Astrocyte of the cerebellum (primary cell): ENCODE data around the gene PNPLA2.

ENCODE experiments used
- DNase-seq: peaks from one replicate; pipeline ENCODE4 v3.0.0-alpha.2; 2011; ENCODE audit warnings: low read depth
- H3K4me3 ChIP-seq: 2 replicates; pipeline ENCODE4 v1.5.1; 2011; ENCODE audit warnings: mild to moderate bottlenecking, low read depth, low read length, moderate library complexity
- CTCF ChIP-seq: IDR thresholded peaks from 2 replicates; pipeline ENCODE4 v1.5.1; 2012; ENCODE audit warnings: low read length, low read depth, moderate library complexity, mild to moderate bottlenecking; ENCODE audit errors: missing control alignments
- in situ Hi-C: cut with HindIII; loops from 2 replicates; pipeline ENCODE4 v1.10.0; 2017; ENCODE audit warnings: low sequenced_read_pairs

The PNPLA2 gene

GRCh38 chr11:804599-804964, 14.1 kb upstream of the PNPLA2 start:
- no peak for DNase-seq
- in situ Hi-C loops, result no loop called here
- H3K4me3 ChIP-seq, result peak overlapping the region; percentile 51
- TF ChIP-seq CTCF, result no peak

DNA sequence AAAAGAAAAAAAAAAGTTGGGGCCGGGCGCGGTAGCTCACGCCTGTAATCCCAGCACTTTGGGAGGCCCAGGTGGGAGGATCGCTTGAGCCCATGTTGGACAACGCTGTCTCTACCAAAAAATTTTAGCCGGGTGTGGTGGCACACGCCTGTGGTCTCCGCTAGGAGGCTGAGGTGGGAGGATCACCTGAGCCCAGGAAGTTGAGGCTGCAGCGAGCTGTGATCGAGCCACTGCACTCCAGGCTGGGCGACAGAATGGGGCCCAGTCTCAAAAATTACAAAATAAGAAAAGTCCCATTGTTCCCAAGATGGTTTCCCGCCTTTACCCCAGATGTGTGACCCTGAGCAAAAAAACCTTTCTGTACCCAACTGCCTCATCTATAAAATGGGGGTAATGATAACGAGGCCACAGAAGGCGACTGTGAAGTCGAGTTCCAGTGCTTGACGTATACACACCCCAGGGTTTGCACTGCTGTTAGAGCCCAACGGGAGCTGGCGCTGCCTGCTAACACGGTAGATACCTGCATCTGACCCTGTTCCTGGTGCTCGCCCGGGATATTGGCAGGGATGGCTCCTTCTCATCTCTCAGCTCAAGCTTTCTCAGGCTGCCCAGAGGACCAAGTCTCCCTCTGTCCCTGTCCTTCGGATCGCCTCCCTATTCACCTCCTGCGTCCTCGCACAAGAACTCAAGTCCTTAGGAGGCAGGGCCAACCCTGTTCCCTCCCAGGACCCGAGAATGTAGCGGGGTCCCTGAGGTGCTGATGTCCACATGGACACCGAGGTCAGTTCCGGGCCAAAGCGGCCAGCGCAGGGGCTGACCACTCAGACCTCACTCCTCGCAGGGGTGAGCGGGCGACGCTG, 10.1 kb upstream of the PNPLA2 start:
- no peak for DNase-seq

DNA sequence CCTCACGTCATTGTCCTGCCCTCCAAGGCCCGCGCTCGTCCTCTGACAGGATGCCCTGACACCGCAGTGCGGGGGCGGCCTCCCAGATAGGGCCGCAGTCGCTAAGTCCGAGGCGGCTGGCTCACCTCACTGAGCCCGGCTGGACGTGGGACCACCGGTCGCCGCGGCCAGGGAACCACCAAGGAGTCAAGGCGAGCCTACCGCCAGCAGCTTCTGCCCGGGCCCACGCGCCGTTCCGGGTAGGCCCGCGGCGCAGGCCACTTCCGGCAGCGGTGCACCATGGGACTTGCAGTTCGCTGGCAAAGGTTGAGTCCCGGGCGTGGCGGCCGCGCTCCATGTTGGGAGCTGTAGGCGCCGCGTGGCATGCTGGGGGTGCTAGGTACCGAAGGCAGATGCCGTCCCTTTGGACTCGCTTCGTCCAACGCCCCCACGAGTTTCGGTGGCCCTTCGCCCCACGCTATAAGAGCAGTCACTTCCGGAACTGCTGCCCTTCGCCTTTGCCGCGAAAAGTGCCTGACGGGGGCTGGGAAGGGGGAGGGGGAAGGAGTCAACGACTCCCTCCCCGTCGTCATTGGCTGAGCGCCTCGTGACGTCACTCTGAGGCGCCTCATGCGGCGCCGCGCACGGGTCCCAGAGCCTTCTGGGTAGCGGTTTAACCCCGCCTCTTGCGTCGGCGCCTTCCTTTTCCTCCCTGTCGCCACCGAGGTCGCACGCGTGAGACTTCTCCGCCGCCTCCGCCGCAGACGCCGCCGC, 9.3 kb upstream of the PNPLA2 start, which contains the start of gene RPLP2:
RPLP2 (plus strand) TSS at position 681 of the 753 bp plus-strand sequence. CDS start 268 bp downstream, outside the sequence.
- H3K4me3 ChIP-seq, result peak within 1 kb of the TSS; percentile 93
- in situ Hi-C loops, result no loop called here
- TF ChIP-seq CTCF, result no peak
- peak; percentile 93 for DNase-seq

More for the DNA sequence above, 10.1 kb upstream of the PNPLA2 start:
- no peak for TF ChIP-seq CTCF
- peak overlapping the region; percentile 93 for H3K4me3 ChIP-seq
- in situ Hi-C loops, result no loop called here

- no peak for TF ChIP-seq CTCF
- no peak for DNase-seq
- in situ Hi-C loops, result no loop called here
- H3K4me3 ChIP-seq, result peak overlapping the region; percentile 93
These were observed 8.6 kb upstream of the PNPLA2 start for GRCh38 chr11:810040-810567.

- DNase-seq, result no peak
- in situ Hi-C loops, result no loop called here
- no peak overlapping the region for H3K4me3 ChIP-seq
These were observed 7.1 kb upstream of the PNPLA2 start for GRCh38 chr11:811446-812245.

More at GRCh38 chr11:811446-812245, 7.1 kb upstream of the PNPLA2 start:
- TF ChIP-seq CTCF, result no peak
